HUES64 (cell line): ENCODE results near the gene GRB2.
A peak's percentile ranks its signal among the peaks of the same experiment; 100 is the strongest.
"Not testable (repeated sequence)": the region's sequence is repeated elsewhere in the genome, so short reads cannot be mapped to it uniquely, and the experiment has no call there.

Experiments
- H3K27ac ChIP-seq: 2 replicates; pipeline ENCODE4 v1.7.0; 2013; ENCODE audit warnings: low read depth, low read length, inconsistent platforms
- H3K27me3 ChIP-seq: 2 replicates; pipeline ENCODE4 v1.6.1; 2013; ENCODE audit warnings: mild to moderate bottlenecking, low read length; ENCODE audit not compliant: insufficient read depth
- H3K36me3 ChIP-seq: 2 replicates; pipeline ENCODE4 v1.6.1; 2013; ENCODE audit warnings: mild to moderate bottlenecking, low read length; ENCODE audit not compliant: insufficient read depth
- H3K4me1 ChIP-seq: 2 replicates; pipeline ENCODE4 v1.6.1; 2013; ENCODE audit warnings: mild to moderate bottlenecking, low read length, moderate library complexity; ENCODE audit not compliant: insufficient read depth
- H3K4me3 ChIP-seq: 2 replicates; pipeline ENCODE4 v1.5.1; 2013; ENCODE audit warnings: mild to moderate bottlenecking, low read length, moderate library complexity
- H3K9ac ChIP-seq: 2 replicates; pipeline ENCODE4 v1.6.1; 2013; ENCODE audit warnings: mild to moderate bottlenecking, low read depth, low read length
- H3K9me3 ChIP-seq: 2 replicates; pipeline ENCODE4 v1.6.1; 2013; ENCODE audit warnings: low read depth, low read length; ENCODE audit not compliant: insufficient read depth
- WGBS: fragments of 150-250, 120-280 bp; methylation state at CpG from one replicate; pipeline ENCODE4 v1.1.7; 2013; ENCODE audit warnings: missing lambda C conversion rate; 5-methylcytosine and 5-hydroxymethylcytosine counted together

GRB2 gene

DNA sequence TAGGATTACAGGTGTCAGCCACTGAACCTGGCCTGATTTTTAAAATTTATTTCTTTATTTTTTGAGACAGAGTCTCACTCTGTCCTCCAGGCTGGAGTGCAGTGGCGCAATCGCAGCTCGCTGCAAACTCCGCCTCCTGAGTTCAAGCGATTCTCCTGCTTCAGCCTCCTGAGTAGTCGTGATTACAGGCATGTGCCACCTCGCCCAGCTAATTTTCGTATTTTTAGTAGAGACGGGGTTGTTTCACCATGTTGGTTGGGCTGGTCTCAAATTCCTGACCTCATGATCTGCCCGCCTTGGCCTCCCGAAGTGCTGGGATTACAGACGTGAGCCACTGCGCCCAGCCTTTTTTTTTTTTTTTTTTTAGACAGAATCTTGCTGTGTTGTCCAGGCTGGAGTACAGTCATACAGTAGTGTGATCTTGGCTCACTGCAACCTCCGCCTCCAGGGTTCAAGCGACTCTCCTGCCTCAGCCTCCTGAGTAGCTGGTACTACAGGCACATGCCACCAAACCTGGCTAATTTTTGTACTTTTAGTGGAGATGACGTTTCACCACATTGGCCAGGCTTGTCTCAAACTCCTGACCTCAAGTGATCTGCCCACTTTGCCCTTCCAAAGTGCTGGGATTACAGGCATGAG lies 112.5 kb downstream of the GRB2 start:
- H3K9me3 ChIP-seq, H3K4me1 ChIP-seq, H3K9ac ChIP-seq, H3K27ac ChIP-seq, H3K27me3 ChIP-seq, H3K36me3 ChIP-seq, H3K4me3 ChIP-seq: not testable (repeated sequence)
- WGBS: 88% methylated on average over 16 of the region's 16 CpGs

DNA sequence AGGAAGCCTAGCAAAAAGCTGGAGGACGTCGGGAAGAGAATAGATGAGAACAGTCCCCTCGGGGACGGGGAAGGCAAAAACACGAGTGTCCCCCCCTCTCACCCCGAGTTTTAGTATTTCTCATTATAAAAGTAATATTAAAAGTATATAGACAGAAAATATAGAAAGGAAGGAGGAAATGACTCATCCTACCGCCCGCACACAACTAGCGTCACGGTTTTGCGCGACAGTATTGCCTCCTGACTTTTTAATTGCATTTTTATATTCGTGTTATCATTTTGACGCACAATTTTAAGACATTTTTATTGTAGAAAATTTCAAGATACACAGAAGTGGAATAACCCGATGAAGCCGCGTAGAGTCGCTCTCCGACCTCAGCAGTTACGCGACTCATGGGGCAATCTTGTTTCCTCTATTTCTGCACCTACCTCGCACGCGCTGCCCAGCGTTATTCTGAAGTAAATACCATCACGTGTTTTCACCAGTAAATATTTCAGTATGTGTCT lies 115.6 kb downstream of the GRB2 start:
- no peaks in the 10 kb centered on the region for H3K27me3 ChIP-seq
- no peak overlapping the region for H3K27ac ChIP-seq
- WGBS: 72% methylated on average over 24 of the region's 26 CpGs
- H3K4me3 ChIP-seq: peak overlapping the region; percentile 91
- H3K4me1 ChIP-seq: no peaks in the 10 kb centered on the region
- peaks cover 14% of the 10 kb centered on the region for H3K36me3 ChIP-seq
- H3K9ac ChIP-seq: no peak overlapping the region
- H3K9me3 ChIP-seq: no peaks in the 10 kb centered on the region

- under 1% methylated on average over 65 of the region's 65 CpGs for WGBS
- peak within 1 kb of the TSS; percentile 91 for H3K4me3 ChIP-seq
- no peaks in the 10 kb centered on the region for H3K27me3 ChIP-seq
- no peaks in the 10 kb centered on the region for H3K9me3 ChIP-seq
- peak within 1 kb of the TSS; percentile 69 for H3K9ac ChIP-seq
- peaks cover 14% of the 10 kb centered on the region for H3K36me3 ChIP-seq
- no peak within 1 kb of the TSS; the same call in 1 of the 2 replicates for H3K27ac ChIP-seq
- no peaks in the 10 kb centered on the region for H3K4me1 ChIP-seq
Observed at GRCh38 chr17:75289115-75289831, 116.2 kb downstream of the GRB2 start, which contains the start of gene SLC25A19. SLC25A19 (minus strand) TSS chr17:75289433; CDS start chr17:75286764, 2,669 bp downstream.

GRCh38 chr17:75288770-75289114 lies 116.7 kb downstream of the GRB2 start:
- no peaks in the 10 kb centered on the region for H3K4me1 ChIP-seq
- H3K27me3 ChIP-seq: no peaks in the 10 kb centered on the region
- H3K36me3 ChIP-seq: peaks cover 14% of the 10 kb centered on the region
- H3K27ac ChIP-seq: no peak overlapping the region; the same call in 1 of the 2 replicates
- H3K4me3 ChIP-seq: peak overlapping the region; percentile 91
- under 1% methylated on average over 14 of the region's 14 CpGs for WGBS
- H3K9ac ChIP-seq: peak overlapping the region; percentile 69
- no peaks in the 10 kb centered on the region for H3K9me3 ChIP-seq

GRCh38 chr17:75288359-75288758 lies 117.1 kb downstream of the GRB2 start:
- no CpG with 5 or more reads among the region's 2 CpGs for WGBS
- no peak overlapping the region for H3K9ac ChIP-seq
- H3K4me3 ChIP-seq: peak overlapping the region; percentile 91
- H3K27ac ChIP-seq: no peak overlapping the region
- H3K36me3 ChIP-seq: peaks cover 17% of the 10 kb centered on the region
- no peaks in the 10 kb centered on the region for H3K4me1 ChIP-seq
- no peaks in the 10 kb centered on the region for H3K27me3 ChIP-seq
- no peaks in the 10 kb centered on the region for H3K9me3 ChIP-seq

DNA sequence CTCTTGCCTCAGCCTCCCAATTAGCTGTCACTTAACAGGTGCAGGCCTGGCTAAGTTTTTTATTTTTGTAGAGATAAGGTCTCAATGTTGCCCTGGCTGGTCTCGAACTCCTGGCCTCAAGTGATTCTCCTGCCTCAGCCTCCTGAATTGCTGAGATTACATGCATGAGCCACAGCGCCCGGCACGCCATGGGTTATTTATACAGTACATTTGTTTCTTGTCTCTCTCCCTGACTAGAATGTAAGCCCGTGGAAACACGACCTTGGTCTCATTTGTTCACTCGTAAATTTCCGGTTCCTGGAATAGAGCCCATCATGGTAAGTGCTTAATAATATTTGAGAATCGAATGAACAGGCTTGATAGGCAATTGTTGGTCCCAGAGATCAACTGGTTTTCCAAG lies 118.3 kb downstream of the GRB2 start:
- Histone ChIP-seq H3K9ac (no peak overlapping the region), H3K36me3 (peaks cover 22% of the 10 kb centered on the region), H3K27ac (no peak overlapping the region), H3K9me3 (no peaks in the 10 kb centered on the region), H3K27me3 (no peaks in the 10 kb centered on the region), H3K4me3 (no peak overlapping the region), H3K4me1 (no peaks in the 10 kb centered on the region)
- WGBS: 98% methylated on average over 9 of the region's 9 CpGs

DNA sequence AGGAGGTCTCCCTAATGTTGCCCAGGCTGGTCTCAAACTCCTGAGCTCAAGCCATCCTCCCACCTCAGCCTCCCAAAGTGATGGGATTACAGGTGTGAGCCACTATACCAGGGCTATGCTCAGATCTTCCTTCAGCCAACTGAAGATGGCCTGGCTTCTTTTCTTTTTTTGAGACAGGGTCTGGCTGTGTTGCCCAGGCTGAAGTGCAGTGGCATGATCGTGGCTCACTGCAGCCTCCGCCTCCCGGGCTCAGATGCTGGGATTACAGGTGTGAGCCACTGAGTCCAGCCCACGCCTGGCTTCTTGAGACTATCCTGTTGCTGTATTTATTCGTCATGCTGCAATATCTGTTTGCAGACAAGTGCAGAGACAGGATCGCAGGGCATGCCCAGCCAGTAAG lies 120.4 kb downstream of the GRB2 start:
- H3K36me3 ChIP-seq: peaks cover 34% of the 10 kb centered on the region
- no peaks in the 10 kb centered on the region for H3K9me3 ChIP-seq
- WGBS: 94% methylated on average over 6 of the region's 6 CpGs
- H3K27me3 ChIP-seq: no peaks in the 10 kb centered on the region
- no peak overlapping the region for H3K27ac ChIP-seq
- no peaks in the 10 kb centered on the region for H3K4me1 ChIP-seq
- H3K4me3 ChIP-seq: no peak overlapping the region
- H3K9ac ChIP-seq: no peak overlapping the region

GRCh38 chr17:75280189-75280588 lies 125.3 kb downstream of the GRB2 start:
- not testable (repeated sequence) for H3K27ac ChIP-seq, H3K4me3 ChIP-seq, H3K9me3 ChIP-seq, H3K9ac ChIP-seq, H3K4me1 ChIP-seq, H3K27me3 ChIP-seq
- WGBS: 92% methylated on average over 4 of the region's 4 CpGs
- peaks cover 29% of the 10 kb centered on the region for H3K36me3 ChIP-seq

- WGBS: 90% methylated on average over 6 of the region's 6 CpGs
- Histone ChIP-seq H3K4me3 (no peak overlapping the region), H3K4me1 (no peaks in the 10 kb centered on the region), H3K36me3 (peaks cover 34% of the 10 kb centered on the region), H3K9ac (no peak overlapping the region), H3K27ac (no peak overlapping the region), H3K9me3 (no peaks in the 10 kb centered on the region), H3K27me3 (no peaks in the 10 kb centered on the region)
Observed at GRCh38 chr17:75277664-75278071, 127.8 kb downstream of the GRB2 start.

DNA sequence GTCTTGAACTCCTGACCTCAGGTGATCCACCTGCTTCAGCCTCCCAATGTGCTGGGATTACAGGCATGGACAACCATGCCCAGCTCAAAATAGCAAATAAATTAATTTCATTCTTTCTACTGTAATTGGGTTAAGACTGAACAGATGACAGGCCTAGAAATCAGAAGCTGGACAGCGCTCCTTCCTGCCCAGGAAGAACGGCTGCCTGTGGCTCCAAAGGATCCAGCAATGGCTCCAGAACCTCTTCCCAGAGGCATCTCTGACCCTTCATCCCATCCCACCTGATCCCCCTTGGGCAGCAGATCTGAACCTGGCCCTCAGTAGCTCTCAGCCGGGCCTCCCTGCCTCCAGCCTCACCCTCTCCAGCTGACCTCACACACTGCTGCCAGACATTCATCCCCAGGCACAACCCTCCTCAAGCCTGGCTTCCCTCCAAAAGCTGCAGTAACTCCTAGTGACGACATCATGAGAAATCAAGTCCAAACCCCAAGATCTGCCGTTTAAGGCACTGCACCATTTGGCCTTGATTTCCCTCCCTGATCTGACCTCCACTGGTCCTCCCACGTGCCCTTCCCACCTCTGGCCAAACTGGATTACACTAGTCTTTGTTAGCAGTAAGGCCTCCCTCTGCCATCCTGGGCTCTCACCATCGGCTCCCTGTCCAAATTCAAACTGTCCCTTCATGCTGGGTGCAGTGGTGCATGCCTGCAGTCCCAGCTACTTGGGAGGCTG lies 131.3 kb downstream of the GRB2 start:
- Histone ChIP-seq H3K36me3 (peaks cover 19% of the 10 kb centered on the region), H3K9me3 (no peaks in the 10 kb centered on the region), H3K27ac (no peak overlapping the region), H3K9ac (no peak overlapping the region), H3K27me3 (no peaks in the 10 kb centered on the region), H3K4me1 (no peaks in the 10 kb centered on the region), H3K4me3 (no peak overlapping the region)
- 95% methylated on average over 7 of the region's 7 CpGs for WGBS

GRCh38 chr17:75272848-75273184 lies 132.7 kb downstream of the GRB2 start:
- Histone ChIP-seq H3K4me3 (no peak overlapping the region), H3K9ac (no peak overlapping the region), H3K4me1 (peaks cover 3% of the 10 kb centered on the region; the same call in 1 of the 2 replicates), H3K27ac (no peak overlapping the region), H3K36me3 (peaks cover 16% of the 10 kb centered on the region), H3K27me3 (no peaks in the 10 kb centered on the region), H3K9me3 (no peaks in the 10 kb centered on the region)
- 96% methylated on average over 3 of the region's 3 CpGs for WGBS
